SU-DHL-6 (cell line): ENCODE results near the gene NOTUM.

Experiments
- EZH2phosphoT487 ChIP-seq: fragments of 200-600 bp; sonication (generic), shearing (Covaris generic); conservative IDR thresholded peaks from 2 replicates; pipeline ENCODE4 v1.6.1; 2018; ENCODE audit warnings: mild to moderate bottlenecking, antibody characterized with exemption, low read length, moderate library complexity, mixed read lengths
- TF ChIP-seq, protein P1 (sequence below): fragments of 200-600 bp; sonication (generic); IDR thresholded peaks from one replicate; pipeline ENCODE4 v1.5.1; 2017; ENCODE audit warnings: antibody characterized with exemption, mild to moderate bottlenecking, low read length, moderate library complexity; ENCODE audit not compliant: insufficient read depth, poor library complexity, severe bottlenecking

DNA sequence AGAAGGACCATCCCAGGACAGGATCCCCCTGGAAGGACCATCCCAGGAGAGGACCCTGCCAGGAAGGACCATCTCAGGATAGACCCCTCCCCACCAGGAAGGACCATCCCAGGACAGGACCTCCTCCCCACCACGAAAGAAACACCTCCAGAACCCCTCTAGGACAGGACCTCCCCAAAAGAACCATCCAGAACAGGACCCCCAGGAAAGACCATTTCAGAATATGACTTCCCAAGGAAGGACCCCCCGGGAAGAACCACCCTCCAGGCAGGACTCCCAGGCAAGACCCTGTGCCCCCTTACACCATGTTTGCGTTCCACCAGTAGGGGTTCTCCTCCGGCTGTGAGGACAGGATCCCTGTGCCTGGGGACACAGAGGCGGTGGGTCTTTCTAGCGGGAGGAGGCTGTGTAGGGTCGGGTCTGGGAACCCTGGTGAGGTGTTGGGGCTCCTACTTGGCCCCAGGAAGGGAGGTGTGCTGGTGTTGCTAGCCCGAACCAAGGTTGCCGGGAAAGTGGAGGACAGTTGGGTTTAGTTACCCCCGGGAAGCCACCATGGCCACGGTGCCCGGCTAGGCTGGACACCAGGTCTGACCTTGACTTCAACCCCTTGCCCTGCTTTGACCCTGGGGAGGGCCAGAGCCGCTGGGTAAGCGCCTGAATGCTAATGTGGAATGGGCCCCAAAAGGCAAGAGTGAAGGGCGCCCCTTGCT, 2.2 kb downstream of the NOTUM start:
- TF ChIP-seq, protein P1, sequence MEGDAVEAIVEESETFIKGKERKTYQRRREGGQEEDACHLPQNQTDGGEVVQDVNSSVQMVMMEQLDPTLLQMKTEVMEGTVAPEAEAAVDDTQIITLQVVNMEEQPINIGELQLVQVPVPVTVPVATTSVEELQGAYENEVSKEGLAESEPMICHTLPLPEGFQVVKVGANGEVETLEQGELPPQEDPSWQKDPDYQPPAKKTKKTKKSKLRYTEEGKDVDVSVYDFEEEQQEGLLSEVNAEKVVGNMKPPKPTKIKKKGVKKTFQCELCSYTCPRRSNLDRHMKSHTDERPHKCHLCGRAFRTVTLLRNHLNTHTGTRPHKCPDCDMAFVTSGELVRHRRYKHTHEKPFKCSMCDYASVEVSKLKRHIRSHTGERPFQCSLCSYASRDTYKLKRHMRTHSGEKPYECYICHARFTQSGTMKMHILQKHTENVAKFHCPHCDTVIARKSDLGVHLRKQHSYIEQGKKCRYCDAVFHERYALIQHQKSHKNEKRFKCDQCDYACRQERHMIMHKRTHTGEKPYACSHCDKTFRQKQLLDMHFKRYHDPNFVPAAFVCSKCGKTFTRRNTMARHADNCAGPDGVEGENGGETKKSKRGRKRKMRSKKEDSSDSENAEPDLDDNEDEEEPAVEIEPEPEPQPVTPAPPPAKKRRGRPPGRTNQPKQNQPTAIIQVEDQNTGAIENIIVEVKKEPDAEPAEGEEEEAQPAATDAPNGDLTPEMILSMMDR, result peak; percentile 22
- no peak for TF ChIP-seq EZH2phosphoT487
